Stimulated activated CD8-positive, alpha-beta memory T cell treated with anti-CD3 and anti-CD28 coated beads, Interleukin-4, amount 100 ng/mL, for 4 hours (primary cell): Measurements from ENCODE around the gene RPH3AL.
"Not testable (repeated sequence)": the region's sequence is repeated elsewhere in the genome, so short reads cannot be mapped to it uniquely, and the experiment has no call there.

Source experiments
- DNase-seq, 2 donors: peaks; one replicate each; pipeline ENCODE4 v3.0.0-alpha.2; 2020; ENCODE audit warnings: low read depth in 2 of 2, low spot score in 1 of 2

Gene RPH3AL

DNA sequence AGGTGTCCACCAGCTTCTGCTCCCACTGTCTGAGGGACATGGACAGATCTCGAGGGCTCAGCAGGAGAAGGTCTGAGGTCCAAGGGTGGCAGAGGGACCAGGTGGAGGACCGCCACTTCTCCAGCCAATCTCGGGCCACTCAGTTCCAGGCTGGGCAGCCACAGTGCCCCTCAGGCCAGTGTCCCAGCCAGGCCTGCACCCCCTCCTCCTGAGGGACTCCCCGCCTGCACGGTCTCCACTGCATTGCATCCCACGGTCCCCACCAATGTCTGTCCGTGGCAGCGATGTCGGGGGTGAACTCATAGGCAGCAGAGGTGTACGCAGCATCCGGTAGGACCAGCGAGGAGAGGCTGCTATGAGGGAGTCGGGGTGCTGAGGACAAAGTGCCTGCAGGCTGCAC, 107.0 kb downstream of the RPH3AL start:
- DNase-seq = no peak

GRCh38 chr17:245020-245419, 107.6 kb downstream of the RPH3AL start:
- DNase-seq = no peak

DNA sequence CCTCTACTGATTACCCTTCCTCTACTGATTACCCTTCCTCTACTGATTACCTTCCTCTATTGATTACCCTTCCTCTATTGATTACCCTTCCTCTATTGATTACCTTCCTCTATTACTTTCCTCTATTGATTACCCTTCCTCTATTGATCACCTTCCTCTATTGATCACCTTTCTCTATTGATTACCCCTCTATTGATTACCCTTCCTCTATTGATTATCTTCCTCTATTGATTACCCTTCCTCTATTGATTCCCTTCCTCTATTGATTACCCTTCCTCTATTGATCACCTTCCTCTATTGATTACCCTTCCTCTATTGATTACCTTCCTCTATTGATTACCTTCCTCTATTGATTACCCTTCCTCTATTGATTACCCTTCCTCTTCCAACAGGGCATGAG, 108.7 kb downstream of the RPH3AL start:
- not testable (repeated sequence) for DNase-seq

DNA sequence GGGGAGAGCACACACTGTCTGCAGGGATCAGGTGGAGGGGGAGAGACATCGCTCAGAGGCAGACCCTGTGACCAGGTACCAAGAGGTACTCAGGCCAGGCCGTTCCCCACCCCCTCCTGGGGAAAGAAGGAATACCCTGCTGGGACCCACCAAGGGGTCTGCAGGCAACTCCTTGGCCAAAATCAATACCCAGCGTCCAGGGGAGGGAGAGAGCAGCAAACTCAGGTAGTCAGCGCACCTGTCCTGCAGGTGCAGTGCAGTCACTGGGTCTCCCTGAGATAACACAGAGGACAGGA, 113.7 kb downstream of the RPH3AL start:
- no peak for DNase-seq

DNA sequence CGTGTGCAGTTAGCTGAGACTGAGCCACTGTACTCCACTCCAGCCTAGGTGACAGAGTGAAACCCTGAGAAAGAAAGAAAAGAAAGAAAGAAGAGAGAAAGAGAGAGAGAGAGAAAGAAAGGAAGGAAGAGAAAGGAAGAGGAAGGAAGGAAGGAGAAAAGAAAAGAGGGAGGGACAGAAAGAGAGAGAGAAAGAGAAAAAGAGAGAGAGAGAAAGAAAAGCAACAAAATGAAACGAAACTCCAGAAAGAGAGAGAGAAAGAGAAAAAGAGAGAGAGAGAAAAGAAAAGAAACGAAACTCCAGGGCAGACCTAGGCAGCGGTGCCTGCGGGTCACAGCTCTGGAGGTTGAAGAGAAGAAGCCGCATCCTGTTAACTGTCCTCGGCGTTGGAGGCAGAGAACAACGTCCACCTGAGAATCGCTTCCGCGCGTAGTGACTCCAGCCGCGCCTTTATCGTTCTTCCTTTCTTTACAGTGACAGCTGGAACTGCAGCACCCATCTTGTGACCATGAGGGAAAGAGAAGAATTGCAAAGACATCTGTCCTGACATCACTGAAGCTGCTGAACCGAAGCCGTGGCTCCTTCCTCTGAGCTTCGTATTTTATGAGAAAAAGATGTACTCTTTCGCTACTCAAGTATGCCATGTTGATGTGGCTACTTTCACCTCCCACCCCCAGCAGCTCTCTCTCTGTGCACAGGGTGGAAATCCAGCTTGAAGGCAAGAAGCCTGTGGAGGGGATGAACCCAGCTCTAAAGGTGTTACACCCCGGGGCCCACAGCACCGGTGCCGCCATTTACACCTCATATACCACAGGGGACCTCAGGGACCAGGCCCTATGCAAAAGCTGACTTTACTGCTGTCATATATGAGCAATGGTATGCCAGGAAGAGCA, 114.3 kb downstream of the RPH3AL start:
- DNase-seq = no peak

GRCh38 chr17:237406-237955, 115.1 kb downstream of the RPH3AL start:
- no peak for DNase-seq

DNA sequence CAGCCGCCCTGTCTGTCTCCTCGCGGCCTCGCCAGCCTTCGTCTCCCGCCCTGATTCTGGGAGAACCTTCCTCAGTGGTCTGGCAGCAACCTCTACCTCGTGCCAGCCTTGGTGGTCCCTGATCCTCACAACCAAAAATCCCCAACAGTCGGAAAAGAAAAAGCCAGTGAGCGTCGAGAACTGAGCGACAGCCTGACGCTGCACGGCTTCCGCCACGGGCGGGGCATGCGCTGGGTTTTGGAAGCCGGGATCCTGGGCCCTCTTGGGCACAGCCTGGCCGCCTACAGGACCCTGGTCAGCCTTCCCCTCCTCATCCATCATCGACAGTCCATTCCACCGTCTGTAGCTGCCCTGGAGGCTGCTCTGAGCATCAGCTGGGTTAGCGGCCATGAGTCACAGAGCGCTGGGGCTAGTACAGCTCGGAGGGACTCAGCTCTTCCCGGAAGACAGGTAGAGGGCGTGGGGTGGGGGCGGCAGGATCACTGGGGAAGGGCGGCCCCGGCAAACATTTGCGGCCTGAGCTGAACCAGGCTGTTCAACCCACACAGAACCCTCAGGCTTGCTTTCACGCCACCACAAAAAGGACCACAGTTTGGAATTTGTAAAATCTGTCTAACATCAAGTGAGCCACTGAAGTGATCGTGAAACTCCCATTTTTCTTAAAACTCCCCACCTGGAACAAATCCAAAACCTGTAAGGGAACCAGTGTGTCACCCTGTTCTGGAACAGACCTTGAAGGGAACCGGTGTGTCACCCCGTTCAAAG, 115.8 kb downstream of the RPH3AL start:
- no peak for DNase-seq

- DNase-seq = no peak
Observed at GRCh38 chr17:235831-236640, 116.6 kb downstream of the RPH3AL start.

DNA sequence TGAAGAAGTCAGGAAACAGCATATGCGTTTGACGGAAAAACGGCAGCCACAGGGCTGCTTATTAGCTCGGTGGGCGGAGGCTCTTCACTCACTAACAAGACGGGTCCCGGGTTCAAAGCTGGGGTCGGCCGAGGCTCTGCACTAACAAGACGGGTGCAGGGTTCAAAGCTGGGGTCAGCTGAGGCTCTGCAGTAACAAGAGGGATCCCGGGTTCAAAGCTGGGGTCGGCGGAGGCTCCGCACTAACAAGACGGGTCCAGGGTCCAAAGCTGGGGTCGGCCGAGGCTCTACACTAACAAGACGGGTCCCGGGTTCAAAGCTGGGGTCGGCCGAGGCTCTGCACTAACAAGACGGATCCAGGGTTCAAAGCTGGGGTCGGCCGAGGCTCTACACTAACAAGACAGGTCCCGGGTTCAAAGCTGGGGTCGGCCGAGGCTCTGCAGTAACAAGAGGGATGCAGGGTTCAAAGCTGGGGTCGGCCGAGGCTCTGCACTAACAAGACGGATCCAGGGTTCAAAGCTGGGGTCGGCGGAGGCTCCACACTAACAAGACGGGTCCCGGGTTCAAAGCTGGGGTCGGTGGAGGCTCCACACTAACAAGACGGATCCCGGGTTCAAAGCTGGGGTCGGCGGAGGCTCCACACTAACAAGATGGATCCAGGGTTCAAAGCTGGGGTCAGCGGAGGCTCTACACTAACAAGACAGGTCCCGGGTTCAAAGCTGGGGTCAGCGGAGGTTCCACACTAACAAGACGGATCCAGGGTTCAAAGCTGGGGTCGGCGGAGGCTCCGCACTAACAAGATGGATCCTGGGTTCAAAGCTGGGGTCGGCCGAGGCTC, 117.4 kb downstream of the RPH3AL start:
- DNase-seq = not testable (repeated sequence)

DNA sequence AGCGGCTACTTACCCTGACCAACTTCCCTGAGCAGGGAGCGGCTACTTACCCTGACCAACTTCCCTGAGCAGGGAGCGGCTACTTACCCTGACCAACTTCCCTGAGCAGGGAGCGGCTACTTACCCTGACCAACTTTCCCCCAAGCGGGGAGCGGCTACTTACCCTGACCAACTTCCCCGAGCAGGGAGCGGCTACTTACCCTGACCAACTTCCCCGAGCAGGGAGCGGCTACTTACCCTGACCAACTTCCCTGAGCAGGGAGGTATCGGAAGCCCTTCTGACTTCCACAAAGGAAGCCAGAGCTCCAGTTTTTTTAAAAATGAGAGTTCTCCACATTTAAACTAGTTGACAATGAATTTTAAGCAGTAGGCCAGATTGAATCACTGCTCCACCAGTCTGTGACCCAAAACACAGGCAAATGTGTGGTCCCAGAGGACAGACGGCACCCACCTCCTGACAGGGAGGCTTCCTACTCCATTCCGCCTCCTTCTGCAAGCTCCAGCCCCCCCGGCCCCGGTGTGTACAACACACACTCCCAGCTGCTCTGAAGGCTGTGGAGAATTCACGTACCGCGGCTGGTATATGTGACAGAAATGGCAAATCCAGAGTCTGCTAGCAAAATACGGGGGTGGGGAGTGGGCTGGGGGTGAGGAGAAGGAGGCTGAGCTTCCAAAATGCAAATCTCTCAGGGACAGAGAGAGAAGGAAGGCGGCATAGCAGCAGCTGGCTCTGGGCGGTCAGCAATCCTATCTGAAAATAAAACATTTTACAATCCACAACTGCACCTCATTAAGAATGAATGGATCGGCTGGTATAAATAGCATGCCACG, 118.2 kb downstream of the RPH3AL start:
- DNase-seq = not testable (repeated sequence)

GRCh38 chr17:233473-233941, 119.1 kb downstream of the RPH3AL start:
- DNase-seq = no peak

GRCh38 chr17:231966-232807, 120.4 kb downstream of the RPH3AL start:
- DNase-seq = no peak

- no peak for DNase-seq
Observed at GRCh38 chr17:231191-231965, 121.2 kb downstream of the RPH3AL start.

DNA sequence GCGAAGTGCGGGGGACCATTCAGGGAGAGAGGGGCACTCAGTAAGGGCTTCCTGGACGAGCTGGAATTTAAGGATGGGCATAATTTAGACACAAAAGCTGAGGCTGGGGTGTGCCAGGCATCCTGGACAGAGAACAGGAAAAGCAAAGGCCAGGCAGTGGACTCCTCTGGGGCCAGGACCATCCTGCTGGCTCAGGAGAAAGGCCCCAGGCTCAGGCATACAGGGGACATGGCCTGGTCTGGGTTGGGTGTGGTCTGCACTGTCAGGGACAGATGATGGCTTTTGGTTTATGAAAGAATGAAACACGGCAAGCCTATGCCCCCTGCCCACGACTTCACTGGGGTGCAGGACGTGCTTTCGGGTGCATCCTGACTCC, 122.2 kb downstream of the RPH3AL start:
- no peak for DNase-seq

DNA sequence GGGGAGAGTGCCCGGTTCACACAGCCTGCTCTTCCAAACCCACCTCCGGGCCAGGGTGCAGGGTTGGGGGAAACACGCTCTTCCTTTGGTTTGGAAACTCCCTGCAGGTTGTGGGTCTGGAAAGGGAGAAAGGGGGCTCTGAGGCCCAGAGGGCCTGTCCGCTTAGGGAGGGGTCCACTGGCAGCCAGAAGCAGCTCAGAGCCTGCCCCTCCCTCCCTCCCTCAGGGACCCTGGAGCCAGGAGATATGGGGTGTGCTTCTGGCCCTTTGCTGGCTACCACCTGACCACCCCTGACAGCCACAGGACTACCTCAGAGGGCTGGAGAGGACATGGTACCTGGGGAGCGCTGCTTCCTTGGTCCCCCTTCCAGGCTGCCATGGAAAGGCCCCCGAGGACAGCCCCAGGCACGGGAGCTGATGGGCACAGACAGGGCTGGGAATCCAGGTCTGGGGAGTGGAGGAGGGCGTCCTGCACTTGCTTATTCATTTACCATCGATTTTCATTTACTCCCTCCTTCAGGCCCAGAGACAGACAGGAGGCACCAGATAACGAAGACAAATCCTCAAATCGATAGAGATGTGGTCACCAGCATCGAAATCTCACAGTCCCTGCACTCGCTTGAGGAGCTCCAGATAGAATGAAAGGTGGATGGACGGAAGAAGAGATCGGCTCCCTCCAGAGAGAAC, 122.8 kb downstream of the RPH3AL start:
- no peak for DNase-seq

- DNase-seq = no peak
Observed at GRCh38 chr17:228951-229708, 123.5 kb downstream of the RPH3AL start.
